Right kidney (tissue), 1 donor: ENCODE measurements around the gene ZNF639.
A peak's percentile ranks its signal among the peaks of the same experiment; 100 is the strongest.

ENCODE experiments used
- DNase-seq: peaks from one replicate; pipeline ENCODE4 v3.0.0-alpha.2; 2016

The ZNF639 gene

GRCh38 chr3:179308001-179308400, 14.8 kb upstream of the ZNF639 start:
- DNase-seq = no peak

- no peak for DNase-seq
Observed at GRCh38 chr3:179309225-179310078, 13.4 kb upstream of the ZNF639 start.

GRCh38 chr3:179318876-179319275, 4.0 kb upstream of the ZNF639 start:
- no peak for DNase-seq

GRCh38 chr3:179321668-179322285, 1.1 kb upstream of the ZNF639 start:
- peak; percentile 27 for DNase-seq

- DNase-seq = peak; percentile 92
Observed at GRCh38 chr3:179323197-179324110, 623 bp downstream of the ZNF639 start.

GRCh38 chr3:179324270-179324754, 1.5 kb downstream of the ZNF639 start:
- peak; percentile 28 for DNase-seq

GRCh38 chr3:179330438-179330837, 7.6 kb downstream of the ZNF639 start:
- no peak for DNase-seq

- DNase-seq = no peak
Observed at GRCh38 chr3:179332240-179332639, 9.4 kb downstream of the ZNF639 start.

- DNase-seq = no peak
Observed at GRCh38 chr3:179333084-179333483, 10.3 kb downstream of the ZNF639 start.

- DNase-seq = no peak
Observed at GRCh38 chr3:179336345-179336929, 13.6 kb downstream of the ZNF639 start.

GRCh38 chr3:179347345-179348194, 24.7 kb downstream of the ZNF639 start, which contains the start of gene MFN1:
TSS of gene MFN1 (plus strand) at chr3:179347709. CDS start at chr3:179348852, 1,143 bp downstream.
- DNase-seq = peak; percentile 91

- DNase-seq = no peak
Observed at GRCh38 chr3:179348325-179349013, 25.6 kb downstream of the ZNF639 start.

- DNase-seq = no peak
Observed at GRCh38 chr3:179355996-179356395, 33.2 kb downstream of the ZNF639 start.

- DNase-seq = no peak
Observed at GRCh38 chr3:179363332-179363731, 40.5 kb downstream of the ZNF639 start.

GRCh38 chr3:179369621-179370020, 46.8 kb downstream of the ZNF639 start:
- DNase-seq = no peak

GRCh38 chr3:179373938-179374337, 51.1 kb downstream of the ZNF639 start:
- no peak for DNase-seq

GRCh38 chr3:179375091-179375999, 52.5 kb downstream of the ZNF639 start:
- no peak for DNase-seq

GRCh38 chr3:179376474-179376873, 53.6 kb downstream of the ZNF639 start:
- DNase-seq = no peak
